Ishikawa (cell line): ENCODE data around the gene C1GALT1.

Experiments used
- CEBPB ChIP-seq: IDR thresholded peaks from 2 replicates; pipeline ENCODE4 v1.6.1; 2012
- CREB1 ChIP-seq: IDR thresholded peaks from 2 replicates; pipeline ENCODE4 v1.6.1; 2012; ENCODE audit warnings: low read depth
- EGR1 ChIP-seq: IDR thresholded peaks from 2 replicates; pipeline ENCODE4 v1.6.1; 2012
- EP300 ChIP-seq: IDR thresholded peaks from 2 replicates; pipeline ENCODE4 v1.6.1; 2012; ENCODE audit warnings: borderline replicate concordance
- FOXM1 ChIP-seq: IDR thresholded peaks from 2 replicates; pipeline ENCODE4 v1.6.1; 2012; ENCODE audit warnings: low read depth, borderline replicate concordance
- NFIC ChIP-seq: IDR thresholded peaks from 2 replicates; pipeline ENCODE4 v1.6.1; 2012
- RAD21 ChIP-seq: IDR thresholded peaks from 2 replicates; pipeline ENCODE4 v1.6.1; 2012; ENCODE audit warnings: low read depth
- TAF1 ChIP-seq: IDR thresholded peaks from 2 replicates; pipeline ENCODE4 v1.6.1; 2012; ENCODE audit warnings: low read depth, mild to moderate bottlenecking
- TCF12 ChIP-seq: IDR thresholded peaks from 2 replicates; pipeline ENCODE4 v1.6.1; 2012; ENCODE audit warnings: low read depth
- TEAD4 ChIP-seq: IDR thresholded peaks from 2 replicates; pipeline ENCODE4 v1.6.1; 2012
- YY1 ChIP-seq: IDR thresholded peaks from 2 replicates; pipeline ENCODE4 v1.6.1; 2012; ENCODE audit warnings: low read depth
- ZBTB7A ChIP-seq: IDR thresholded peaks from 2 replicates; pipeline ENCODE4 v1.6.1; 2012; ENCODE audit warnings: low read depth
- TF ChIP-seq, protein P1 (sequence below): IDR thresholded peaks from 2 replicates; pipeline ENCODE4 v1.6.1; 2012; ENCODE audit warnings: low read depth, mild to moderate bottlenecking
- TF ChIP-seq, protein P2 (sequence below): IDR thresholded peaks from 2 replicates; pipeline ENCODE4 v1.6.1; 2012
- TF ChIP-seq, protein P3 (sequence below): IDR thresholded peaks from 2 replicates; pipeline ENCODE4 v1.6.1; 2012

C1GALT1 gene

DNA sequence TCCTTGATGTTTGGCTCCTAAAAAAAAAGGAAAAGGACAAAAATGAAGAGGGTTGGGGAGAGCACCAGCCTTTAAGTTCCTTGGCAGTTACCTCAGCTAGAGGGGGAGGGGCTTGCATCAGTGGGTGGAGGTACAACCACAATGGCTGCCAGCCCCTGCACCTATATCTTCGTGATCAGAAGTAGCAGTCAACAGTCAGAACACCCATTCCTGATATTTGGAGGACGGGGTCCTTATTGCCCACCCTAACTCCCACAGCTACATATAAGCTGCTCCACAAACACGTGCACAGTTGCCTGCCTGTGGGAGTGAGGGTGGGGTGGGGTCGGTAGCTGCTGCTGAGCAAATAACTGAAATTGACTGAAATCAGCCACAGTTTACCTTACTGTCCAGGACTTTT is 26.2 kb downstream of the C1GALT1 start:
- TF ChIP-seq CREB1 (no peak), EGR1 (no peak), RAD21 (no peak), CEBPB (no peak), FOXM1 (no peak), YY1 (no peak), TCF12 (no peak)
- TF ChIP-seq, protein P1, sequence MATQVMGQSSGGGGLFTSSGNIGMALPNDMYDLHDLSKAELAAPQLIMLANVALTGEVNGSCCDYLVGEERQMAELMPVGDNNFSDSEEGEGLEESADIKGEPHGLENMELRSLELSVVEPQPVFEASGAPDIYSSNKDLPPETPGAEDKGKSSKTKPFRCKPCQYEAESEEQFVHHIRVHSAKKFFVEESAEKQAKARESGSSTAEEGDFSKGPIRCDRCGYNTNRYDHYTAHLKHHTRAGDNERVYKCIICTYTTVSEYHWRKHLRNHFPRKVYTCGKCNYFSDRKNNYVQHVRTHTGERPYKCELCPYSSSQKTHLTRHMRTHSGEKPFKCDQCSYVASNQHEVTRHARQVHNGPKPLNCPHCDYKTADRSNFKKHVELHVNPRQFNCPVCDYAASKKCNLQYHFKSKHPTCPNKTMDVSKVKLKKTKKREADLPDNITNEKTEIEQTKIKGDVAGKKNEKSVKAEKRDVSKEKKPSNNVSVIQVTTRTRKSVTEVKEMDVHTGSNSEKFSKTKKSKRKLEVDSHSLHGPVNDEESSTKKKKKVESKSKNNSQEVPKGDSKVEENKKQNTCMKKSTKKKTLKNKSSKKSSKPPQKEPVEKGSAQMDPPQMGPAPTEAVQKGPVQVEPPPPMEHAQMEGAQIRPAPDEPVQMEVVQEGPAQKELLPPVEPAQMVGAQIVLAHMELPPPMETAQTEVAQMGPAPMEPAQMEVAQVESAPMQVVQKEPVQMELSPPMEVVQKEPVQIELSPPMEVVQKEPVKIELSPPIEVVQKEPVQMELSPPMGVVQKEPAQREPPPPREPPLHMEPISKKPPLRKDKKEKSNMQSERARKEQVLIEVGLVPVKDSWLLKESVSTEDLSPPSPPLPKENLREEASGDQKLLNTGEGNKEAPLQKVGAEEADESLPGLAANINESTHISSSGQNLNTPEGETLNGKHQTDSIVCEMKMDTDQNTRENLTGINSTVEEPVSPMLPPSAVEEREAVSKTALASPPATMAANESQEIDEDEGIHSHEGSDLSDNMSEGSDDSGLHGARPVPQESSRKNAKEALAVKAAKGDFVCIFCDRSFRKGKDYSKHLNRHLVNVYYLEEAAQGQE = no peak
- TF ChIP-seq, protein P2, sequence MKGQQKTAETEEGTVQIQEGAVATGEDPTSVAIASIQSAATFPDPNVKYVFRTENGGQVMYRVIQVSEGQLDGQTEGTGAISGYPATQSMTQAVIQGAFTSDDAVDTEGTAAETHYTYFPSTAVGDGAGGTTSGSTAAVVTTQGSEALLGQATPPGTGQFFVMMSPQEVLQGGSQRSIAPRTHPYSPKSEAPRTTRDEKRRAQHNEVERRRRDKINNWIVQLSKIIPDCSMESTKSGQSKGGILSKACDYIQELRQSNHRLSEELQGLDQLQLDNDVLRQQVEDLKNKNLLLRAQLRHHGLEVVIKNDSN = no peak

DNA sequence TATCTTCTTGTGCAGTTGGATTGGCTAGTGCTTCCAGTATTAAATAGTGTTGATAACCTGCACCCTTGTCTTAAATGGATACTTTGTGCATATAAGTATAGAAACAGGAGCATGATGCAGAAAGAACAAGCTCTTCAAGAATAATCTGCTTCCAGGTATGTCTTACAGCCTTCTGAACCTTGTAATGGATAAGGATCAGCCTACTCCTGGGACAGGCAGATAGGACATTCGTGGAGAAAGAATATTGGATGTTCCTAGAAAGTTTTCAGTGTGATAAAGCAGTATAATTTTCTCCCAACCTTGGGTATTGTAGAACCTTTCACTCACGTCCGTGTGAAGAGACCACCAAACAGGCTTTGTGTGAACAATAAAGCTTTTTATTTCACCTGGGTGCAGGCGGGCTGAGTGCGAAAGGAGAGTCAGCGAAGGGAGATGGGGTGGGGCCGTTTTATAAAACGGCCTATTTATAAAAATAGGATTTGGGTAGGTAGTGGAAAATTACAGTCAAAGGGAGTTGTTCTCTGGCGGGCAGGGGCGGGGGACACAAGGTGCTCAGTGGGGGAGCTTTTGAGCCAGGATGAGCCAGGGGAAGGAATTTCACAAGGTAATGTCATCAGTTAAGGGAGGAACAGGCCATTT is 27.2 kb downstream of the C1GALT1 start:
- TF ChIP-seq TAF1 = no peak
- no peak for TF ChIP-seq CEBPB
- TF ChIP-seq, protein P1 = no peak
- no peak for TF ChIP-seq NFIC
- TF ChIP-seq TEAD4 = no peak
- no peak for TF ChIP-seq YY1
- no peak for TF ChIP-seq FOXM1
- TF ChIP-seq, protein P3, sequence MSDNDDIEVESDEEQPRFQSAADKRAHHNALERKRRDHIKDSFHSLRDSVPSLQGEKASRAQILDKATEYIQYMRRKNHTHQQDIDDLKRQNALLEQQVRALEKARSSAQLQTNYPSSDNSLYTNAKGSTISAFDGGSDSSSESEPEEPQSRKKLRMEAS = no peak
- no peak for TF ChIP-seq EGR1
- TF ChIP-seq EP300 = no peak
- no peak for TF ChIP-seq ZBTB7A
- TF ChIP-seq RAD21 = no peak
- TF ChIP-seq TCF12 = no peak
- no peak for TF ChIP-seq CREB1

DNA sequence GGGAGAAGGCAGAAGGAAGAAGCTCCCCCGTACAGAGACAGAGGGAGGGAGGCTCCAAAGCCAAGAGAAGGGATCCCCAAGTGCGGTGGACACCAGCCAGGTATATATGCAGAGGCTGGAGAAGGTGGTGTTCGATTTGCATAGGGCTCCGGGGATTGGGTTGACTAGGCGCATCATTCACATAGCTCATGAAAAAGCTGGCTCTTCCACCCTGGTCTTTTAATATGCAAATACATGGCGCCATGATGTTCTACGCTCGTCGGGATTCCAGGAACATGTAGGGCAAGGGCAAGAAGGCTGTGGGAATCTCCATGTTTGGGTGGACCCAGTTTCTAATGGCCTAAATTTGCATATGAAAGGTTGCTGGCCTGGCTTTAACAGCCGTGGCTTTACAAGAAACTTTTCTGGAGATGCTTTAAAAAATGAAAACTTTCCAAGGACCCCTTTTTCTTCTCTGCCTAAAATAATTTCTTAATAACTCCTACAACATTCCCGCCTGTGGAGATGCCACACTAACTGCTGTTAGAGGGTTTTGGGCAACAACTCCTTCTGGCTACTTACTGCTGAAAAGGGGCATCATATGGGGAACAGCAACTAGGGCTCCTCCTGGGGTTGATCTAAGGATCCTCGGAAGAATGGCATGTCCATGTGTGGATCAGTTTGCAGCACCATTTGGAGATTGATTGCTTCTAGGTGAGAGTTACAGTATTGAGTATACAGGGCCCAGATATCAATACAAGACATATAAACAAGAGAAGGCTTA is 28.3 kb downstream of the C1GALT1 start:
- TF ChIP-seq, protein P2 = no peak
- TF ChIP-seq CREB1 = no peak
- no peak for TF ChIP-seq YY1
- no peak for TF ChIP-seq NFIC
- TF ChIP-seq CEBPB = no peak
- TF ChIP-seq TAF1 = no peak

DNA sequence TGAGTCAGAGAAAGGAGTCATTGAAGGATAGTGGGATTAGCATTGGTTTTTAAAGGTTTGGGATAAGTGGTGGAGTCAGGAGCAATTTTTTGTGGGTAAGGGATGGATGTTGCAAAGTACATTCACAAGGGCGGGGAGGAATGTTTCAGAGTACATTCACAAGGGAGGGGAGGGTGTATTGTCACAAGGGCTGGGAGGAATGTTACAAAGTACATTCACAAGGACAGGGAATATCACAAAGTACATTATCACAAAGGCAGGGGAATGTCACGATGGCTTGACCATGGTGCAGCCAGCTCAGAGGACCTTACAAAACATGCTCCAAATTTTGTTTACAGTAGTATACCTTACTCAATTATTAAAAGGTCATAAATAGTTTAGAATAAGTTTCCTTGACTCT is 30.3 kb downstream of the C1GALT1 start:
- TF ChIP-seq YY1 (no peak), EP300 (no peak)

DNA sequence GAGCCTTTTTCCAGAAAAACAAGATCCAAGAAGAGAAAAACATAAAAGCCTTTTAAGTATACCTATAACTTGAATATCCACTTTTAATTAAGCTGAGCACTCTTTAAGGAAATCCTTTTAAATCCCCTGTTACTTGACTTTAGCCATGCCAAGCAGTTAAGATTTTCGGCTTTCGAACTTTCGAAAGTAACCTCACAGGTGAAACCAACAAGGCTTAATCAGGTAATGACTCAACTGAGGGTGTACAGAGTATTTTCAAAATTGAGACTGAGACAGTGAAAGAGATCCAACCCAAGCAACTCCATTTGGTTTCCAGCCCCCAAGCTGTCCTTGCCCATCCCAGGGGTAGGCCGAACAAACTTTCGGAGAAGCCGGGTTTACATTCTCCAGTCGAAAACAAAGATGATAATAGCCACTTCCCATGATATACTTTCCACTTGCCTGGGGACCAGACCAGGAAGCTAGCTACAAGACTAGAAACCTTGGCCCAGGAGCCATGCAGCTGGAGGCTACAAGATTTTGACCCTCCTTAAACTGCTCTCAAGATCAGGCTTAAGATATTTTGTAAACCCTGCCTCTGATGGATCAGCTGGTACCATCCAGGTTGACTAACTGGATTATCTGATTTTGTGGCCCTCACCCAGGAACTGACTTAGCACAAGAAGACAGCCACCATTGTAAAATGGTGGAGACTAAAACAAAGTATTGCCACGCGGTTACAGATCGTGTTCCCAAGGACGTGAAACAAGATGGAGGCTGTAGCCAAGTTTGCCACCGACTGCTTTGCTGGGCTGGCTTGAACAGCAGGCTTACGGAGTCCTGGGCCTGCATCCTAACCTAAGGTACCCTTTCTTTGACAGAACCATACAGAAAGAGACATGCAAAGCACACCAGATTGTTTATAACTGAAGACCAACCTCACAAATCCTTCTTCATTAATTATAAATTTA is 32.3 kb downstream of the C1GALT1 start:
- TF ChIP-seq, protein P2 = no peak
- TF ChIP-seq, protein P1 = no peak
- TF ChIP-seq TAF1 = no peak
- TF ChIP-seq RAD21 = no peak
- no peak for TF ChIP-seq NFIC
- no peak for TF ChIP-seq FOXM1
- TF ChIP-seq, protein P3 = no peak
